GM21381 (cell line): ENCODE results near the gene PPP2R5C.
"Not testable (repeated sequence)": the region's sequence is repeated elsewhere in the genome, so short reads cannot be mapped to it uniquely, and the experiment has no call there.

Source experiments
- ATAC-seq: cut with Tn5 transposase; IDR thresholded peaks from one replicate; pipeline ENCODE4 v1.9.1; 2021; ENCODE audit warnings: mild to moderate bottlenecking, moderate library complexity; ENCODE audit not compliant: unreplicated experiment

Gene PPP2R5C

DNA sequence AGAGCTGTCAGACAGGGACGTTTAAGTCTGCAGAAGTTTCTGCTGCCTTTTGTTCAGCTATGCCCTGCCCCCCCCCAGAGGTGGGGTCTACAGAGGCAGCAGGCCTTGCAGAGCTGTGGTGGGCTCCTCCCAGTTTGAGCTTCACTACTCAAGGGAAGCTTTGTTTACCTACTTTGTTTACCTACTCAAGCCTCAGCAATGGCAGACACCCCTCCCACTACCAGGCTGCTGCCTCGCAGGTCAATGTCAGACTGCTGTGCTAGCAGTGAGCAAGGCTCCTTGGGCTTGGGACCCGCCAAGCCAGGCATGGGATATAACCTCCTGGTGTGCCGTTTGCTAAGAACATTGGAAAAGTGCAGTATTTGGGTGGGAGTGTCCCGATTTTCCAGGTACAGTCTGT is 11.8 kb upstream of the PPP2R5C start:
- ATAC-seq: not testable (repeated sequence)

- no peak for ATAC-seq
Observed at GRCh38 chr14:101754893-101755292, 6.6 kb upstream of the PPP2R5C start.

- no peak for ATAC-seq
Observed at GRCh38 chr14:101755591-101756324, 5.8 kb upstream of the PPP2R5C start.

DNA sequence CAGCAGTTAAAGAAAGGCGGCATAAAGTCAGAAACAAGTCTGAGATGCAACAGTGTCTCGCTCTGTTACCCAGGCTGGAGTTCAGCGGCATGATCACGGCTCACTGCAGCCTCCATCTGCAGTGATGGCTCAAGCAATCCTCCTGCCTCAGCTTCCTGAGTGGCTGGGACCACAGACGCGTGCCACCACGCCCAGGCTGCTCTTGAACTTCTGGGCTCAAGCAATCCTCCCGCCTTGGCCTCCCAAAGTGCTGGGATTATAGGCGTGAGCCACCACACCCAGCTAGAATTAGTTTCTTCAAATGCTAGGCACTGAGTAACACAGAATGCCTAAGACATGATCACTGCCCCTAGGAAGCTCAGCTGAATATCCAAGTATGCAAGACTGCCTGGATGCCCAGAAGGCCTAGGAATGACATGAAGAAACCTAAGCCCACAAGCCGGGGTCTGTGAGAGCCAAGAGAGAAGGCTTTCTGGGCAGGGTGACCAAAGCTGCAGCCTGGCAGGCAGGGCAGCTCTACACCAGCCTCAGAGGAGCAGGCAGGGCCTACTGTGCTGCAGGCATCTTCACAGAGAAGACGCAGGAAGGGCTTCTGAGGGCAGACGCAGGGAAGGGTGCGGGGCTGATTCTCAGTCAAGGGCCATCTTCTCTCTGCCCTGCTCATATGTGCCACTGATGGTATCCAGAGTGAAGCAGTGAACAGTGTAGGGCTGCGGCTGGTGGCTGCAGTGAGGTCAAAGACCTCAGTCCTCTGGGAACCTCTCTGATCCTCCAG is 4.3 kb upstream of the PPP2R5C start:
- no peak for ATAC-seq

DNA sequence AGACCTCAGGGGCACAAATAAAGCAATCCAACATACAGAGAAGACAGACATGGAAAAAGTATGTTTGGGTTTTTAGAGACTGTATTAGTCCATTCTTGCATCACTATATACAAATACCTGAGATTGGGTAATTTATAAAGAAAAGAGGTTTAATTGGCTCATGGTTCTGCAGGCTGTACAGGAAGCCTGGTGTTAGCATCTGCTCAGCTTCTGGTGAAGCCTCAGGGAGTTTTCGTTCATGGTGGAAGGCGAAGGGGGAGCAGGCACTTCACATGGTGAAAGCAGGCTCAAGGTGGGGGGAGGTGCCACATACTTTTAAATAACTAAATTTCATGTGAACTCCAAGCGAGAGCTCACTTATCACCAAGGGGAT is 3.7 kb upstream of the PPP2R5C start:
- no peak for ATAC-seq

DNA sequence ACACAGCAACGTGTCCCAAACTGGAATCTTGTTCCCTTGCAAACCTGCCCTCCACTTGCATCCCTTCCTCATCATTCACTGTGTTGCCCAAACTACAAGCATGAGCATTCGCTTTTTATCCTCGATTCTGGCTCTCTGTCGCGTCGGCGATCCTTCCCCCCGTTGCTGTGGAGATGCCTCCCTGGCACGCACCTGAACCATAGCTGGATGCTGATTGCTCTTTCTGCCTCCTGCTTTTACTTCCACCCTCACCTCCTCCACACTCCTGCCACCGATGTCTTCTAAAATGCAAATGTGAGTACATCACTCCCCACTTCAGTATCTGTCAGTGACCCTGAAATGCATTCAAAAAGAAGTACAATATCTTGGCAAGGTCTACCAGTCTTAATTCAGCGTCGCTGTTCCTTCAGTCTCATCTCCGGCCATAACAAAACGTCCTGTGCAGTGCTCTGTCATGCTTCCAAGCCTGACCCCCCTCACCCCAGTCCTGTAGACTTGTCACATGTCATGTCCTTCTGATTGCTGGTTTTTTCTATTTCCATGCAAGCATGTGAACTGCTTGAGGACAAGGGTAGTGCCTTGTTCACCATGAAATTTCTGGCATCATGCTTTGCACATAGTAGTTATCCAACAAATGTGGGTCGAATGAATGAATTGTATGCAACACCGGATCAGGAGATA is 2.5 kb upstream of the PPP2R5C start:
- no peak for ATAC-seq

GRCh38 chr14:101760138-101761011 is 1.1 kb upstream of the PPP2R5C start:
- ATAC-seq: peak; percentile 53

- peak; percentile 19 for ATAC-seq
Observed at GRCh38 chr14:101761881-101762529, 496 bp downstream of the PPP2R5C start.

- ATAC-seq: no peak
Observed at GRCh38 chr14:101762530-101763101, 1.1 kb downstream of the PPP2R5C start.

DNA sequence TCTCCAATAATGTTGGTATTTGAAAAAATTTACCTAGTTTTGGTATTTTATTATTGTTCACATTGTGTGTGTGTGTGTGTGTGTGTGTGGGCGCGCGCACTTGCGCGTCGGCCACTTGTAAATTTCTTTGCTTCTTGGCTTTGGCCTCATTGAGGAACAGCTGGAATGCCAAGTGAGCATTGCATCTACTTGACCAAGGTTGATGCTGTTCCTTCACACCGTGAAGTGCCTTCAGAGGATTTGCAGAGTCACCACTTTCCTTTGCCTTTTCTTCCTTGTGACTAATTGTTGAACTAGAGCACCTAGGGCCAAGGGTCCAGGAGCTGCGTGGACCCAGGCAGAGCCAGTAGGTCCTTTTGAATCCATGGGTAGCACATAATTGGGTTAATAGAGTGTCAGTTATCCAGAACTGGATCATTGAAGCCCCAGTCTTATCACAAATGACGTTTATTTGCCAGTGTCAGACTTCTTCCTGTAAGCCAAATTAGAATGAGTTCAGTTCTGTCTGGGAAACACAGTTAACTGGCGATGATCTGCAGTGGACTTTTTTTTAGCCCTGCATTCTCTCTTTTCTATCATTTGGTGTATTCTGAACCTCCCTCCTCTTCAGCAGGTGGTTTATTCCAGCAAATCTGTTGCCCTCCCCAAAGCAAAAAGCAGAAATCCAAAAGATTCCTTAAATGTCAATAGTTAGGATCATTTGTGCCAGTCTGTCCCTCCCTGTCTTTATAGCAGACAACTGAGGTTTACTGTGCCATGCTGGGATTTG is 2.6 kb downstream of the PPP2R5C start:
- ATAC-seq: no peak

GRCh38 chr14:101767618-101768362 is 6.3 kb downstream of the PPP2R5C start:
- no peak for ATAC-seq

GRCh38 chr14:101770183-101770582 is 8.7 kb downstream of the PPP2R5C start:
- ATAC-seq: no peak

DNA sequence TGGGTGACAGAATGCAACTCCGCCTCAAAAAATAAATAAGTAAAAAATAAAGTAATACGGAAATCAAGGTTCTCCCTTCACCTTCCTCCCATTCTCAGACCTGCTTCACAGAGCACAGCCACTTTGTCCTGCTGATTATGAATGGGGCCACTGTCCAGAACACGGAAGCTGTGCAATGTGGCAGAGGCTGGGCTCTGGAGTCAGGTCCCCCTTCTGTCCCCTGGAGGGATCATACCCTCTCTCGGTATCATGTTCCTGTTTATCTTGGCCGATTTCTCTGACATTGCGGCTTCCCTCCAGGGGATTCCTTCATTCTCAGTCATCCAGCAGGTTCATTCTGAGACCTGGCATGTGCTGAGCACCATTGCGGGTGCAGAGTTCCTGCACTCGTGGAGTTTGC is 11.3 kb downstream of the PPP2R5C start:
- no peak for ATAC-seq

- no peak for ATAC-seq
Observed at GRCh38 chr14:101773378-101773777, 11.9 kb downstream of the PPP2R5C start.

DNA sequence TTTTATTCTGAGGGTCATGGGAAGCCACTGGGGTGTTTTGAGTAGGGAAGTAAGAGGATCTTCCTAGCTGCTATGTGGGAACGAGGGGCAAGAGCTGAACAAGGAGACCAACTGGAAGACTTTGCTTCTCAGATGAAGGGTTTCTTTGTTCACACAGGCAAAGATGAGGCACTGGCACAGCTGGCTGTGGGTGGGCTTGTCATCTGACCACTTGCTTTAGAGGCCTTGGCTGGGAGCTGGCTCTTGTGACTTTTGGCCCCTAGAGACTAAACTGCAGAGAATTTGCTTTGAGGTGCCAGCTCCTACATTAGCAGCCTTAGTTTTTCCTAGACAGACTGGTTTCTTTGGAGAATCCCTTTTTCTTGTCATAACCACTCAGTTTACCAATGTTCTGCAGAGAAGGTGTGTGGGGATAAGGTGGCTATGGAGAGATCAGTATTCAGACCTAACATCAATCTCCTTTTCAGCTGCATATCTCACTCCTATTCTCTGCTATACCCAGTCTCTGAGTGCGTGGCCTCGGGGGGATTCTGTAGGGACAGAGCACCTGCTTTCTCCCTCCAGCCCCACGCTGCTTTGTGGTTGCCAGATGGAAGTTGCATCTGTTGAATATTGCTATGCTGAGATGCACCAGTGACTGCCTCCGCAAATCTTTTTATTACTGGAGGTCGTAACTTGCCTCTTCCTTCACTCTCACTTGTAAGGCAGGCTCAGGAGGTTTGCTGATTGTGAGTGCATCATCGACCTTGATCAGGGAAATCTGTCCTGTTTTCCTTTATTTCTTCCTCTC is 12.7 kb downstream of the PPP2R5C start:
- ATAC-seq: no peak

DNA sequence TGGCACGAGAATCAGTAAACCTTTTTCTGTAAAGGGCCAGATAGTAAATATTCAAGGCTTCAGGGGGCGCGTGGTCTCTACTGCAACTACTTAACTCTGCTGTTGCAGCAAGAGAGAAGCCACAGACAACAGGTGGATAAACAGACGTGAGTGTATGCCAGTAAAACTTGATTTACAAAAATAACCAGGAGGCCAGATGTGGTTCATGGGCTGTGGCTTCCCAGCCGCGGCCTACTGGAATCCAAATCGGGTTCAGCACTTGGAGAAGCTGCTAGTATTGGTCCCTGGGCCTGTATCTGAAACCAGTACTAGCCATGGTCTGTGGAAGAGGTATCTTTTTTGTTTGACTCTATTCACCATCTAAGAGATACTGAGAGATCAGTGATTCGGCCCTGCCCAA is 13.3 kb downstream of the PPP2R5C start:
- no peak for ATAC-seq

DNA sequence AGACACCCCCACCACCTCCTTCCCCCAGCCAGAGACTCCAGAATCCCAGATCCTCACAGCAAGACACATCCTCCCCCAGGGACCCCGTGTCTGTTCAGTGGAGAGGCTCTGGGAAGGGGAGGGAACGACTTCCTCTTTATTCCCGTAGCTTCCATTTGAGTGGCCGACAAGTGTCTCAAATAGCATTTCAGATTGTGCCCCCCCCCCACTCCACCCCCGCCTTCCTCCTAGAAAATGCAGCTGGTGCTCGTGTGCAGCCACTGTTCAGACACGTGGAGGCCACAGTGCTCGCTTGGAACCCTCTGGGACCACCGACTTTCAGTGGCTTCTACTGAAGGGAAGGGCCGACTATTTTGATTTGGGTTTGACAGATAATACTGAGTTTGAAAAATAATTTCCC is 14.3 kb downstream of the PPP2R5C start:
- ATAC-seq: no peak

DNA sequence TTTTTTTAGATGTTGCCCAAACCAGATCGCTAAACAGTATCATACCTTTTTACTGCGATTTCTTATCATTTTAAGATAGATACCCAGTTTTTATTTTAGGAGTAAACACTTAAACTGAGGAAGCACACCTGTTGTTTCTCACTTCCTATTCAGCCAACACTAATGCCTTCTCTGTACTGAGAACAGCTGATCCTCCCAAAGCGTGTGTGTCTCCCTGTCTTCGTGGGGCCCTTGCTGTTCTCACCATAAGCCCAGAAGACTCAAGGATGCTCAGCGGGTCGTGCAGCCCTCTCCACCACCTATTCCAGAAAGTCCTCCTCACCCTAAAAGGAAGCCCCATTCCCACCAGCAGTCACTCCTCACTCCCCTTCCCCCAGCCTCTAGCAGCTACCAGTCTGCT is 14.8 kb downstream of the PPP2R5C start:
- no peak for ATAC-seq
